RKO (cell line): Measurements from ENCODE around the gene CLEC18B.
"Not testable (repeated sequence)": the region's sequence is repeated elsewhere in the genome, so short reads cannot be mapped to it uniquely, and the experiment has no call there.

Experiments
- DNase-seq: peaks from one replicate; pipeline ENCODE4 v3.0.0-alpha.2; 2016; ENCODE audit warnings: low spot score

CLEC18B gene

GRCh38 chr16:74406600-74407361, 14.5 kb downstream of the CLEC18B start:
- DNase-seq = not testable (repeated sequence)

GRCh38 chr16:74404148-74404933, 16.9 kb downstream of the CLEC18B start:
- DNase-seq = not testable (repeated sequence)

GRCh38 chr16:74400238-74400637, 21.0 kb downstream of the CLEC18B start:
- DNase-seq = not testable (repeated sequence)

- not testable (repeated sequence) for DNase-seq
Observed at GRCh38 chr16:74398212-74398895, 22.9 kb downstream of the CLEC18B start.

- not testable (repeated sequence) for DNase-seq
Observed at GRCh38 chr16:74396521-74397017, 24.7 kb downstream of the CLEC18B start.

GRCh38 chr16:74394604-74395003, 26.7 kb downstream of the CLEC18B start:
- DNase-seq = not testable (repeated sequence)

GRCh38 chr16:74394131-74394530, 27.1 kb downstream of the CLEC18B start:
- DNase-seq = not testable (repeated sequence)

GRCh38 chr16:74391454-74392050, 29.7 kb downstream of the CLEC18B start:
- not testable (repeated sequence) for DNase-seq

GRCh38 chr16:74382339-74383034, 38.8 kb downstream of the CLEC18B start:
- not testable (repeated sequence) for DNase-seq

- DNase-seq = not testable (repeated sequence)
Observed at GRCh38 chr16:74373847-74374184, 47.5 kb downstream of the CLEC18B start.

GRCh38 chr16:74372953-74373846, 48.1 kb downstream of the CLEC18B start:
- no peak for DNase-seq

GRCh38 chr16:74372369-74372768, 48.9 kb downstream of the CLEC18B start:
- DNase-seq = no peak

- not testable (repeated sequence) for DNase-seq
Observed at GRCh38 chr16:74370338-74371135, 50.7 kb downstream of the CLEC18B start.

GRCh38 chr16:74368002-74368911, 53.0 kb downstream of the CLEC18B start:
- peak; percentile 93 for DNase-seq

- DNase-seq = peak; percentile 35
Observed at GRCh38 chr16:74367469-74368001, 53.7 kb downstream of the CLEC18B start.

- not testable (repeated sequence) for DNase-seq
Observed at GRCh38 chr16:74361646-74362610, 59.4 kb downstream of the CLEC18B start.
